ENCODE data around the gene CDH23.

Gene CDH23

DNA sequence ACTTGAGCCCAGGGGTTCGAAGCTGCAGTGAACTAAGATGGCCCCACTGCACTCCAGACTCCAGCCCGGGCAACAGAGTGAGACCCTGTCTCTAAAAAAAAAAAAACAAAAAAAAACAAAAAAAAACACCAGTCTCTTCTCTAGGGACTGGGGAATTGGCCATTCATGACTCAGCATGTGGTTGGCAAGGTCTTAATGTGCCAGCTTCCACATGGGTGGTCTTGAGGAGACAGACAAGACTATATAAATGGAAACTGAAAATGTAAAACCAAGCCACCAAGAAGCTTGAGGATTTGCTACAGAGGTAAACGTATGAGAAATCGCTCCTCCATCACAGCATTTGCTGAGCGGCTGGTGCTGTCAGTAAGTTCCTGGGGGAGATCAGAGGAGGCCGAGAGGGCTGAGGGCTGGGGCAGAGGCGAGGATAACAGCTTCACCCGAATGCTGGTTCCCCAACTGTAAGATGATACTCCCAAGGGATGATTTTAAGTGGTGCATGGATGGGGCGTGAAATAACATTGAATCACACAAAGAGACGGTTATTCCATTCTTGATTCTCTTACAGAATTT is 194.1 kb downstream of the CDH23 start:
- DNase-seq (ENCODE audit: extremely low spot score), result no peak
- CTCF ChIA-PET, result interaction anchor here (0.7 kb wide), 1 partner anchor 160 kb away, joined by 3 read pairs; no protein-coding TSS in a partner anchor
- TF ChIP-seq, protein P1, sequence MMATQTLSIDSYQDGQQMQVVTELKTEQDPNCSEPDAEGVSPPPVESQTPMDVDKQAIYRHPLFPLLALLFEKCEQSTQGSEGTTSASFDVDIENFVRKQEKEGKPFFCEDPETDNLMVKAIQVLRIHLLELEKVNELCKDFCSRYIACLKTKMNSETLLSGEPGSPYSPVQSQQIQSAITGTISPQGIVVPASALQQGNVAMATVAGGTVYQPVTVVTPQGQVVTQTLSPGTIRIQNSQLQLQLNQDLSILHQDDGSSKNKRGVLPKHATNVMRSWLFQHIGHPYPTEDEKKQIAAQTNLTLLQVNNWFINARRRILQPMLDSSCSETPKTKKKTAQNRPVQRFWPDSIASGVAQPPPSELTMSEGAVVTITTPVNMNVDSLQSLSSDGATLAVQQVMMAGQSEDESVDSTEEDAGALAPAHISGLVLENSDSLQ (IDR thresholded peaks at IDR 0.05), result no peak
- no peak for TF ChIP-seq CTBP1 (IDR thresholded peaks at IDR 0.05; ENCODE audit: borderline replicate concordance)
- TF ChIP-seq FOXM1 (IDR thresholded peaks at IDR 0.05; ENCODE audit: borderline replicate concordance), result no peak
- no peak for TF ChIP-seq LEF1 (IDR thresholded peaks at IDR 0.05; ENCODE audit: borderline replicate concordance)
- TF ChIP-seq FOXA1 (IDR thresholded peaks at IDR 0.05), result no peak
- TF ChIP-seq SUZ12 (IDR thresholded peaks at IDR 0.05), result no peak
- TF ChIP-seq SP1 (IDR thresholded peaks at IDR 0.05), result no peak
- no peak for TF ChIP-seq TARDBP (IDR thresholded peaks at IDR 0.05)
- no peak for TF ChIP-seq FOXK2 (IDR thresholded peaks at IDR 0.05)
- no peak for TF ChIP-seq L3MBTL2 (conservative IDR thresholded peaks at IDR 0.05)
- TF ChIP-seq ELF4 (IDR thresholded peaks at IDR 0.05), result no peak
- no peak for TF ChIP-seq ZNF384 (IDR thresholded peaks at IDR 0.05)
- no peak for TF ChIP-seq ARNT (IDR thresholded peaks at IDR 0.05)
- TF ChIP-seq NFRKB (IDR thresholded peaks at IDR 0.05), result no peak
- TF ChIP-seq BHLHE40 (IDR thresholded peaks at IDR 0.05; ENCODE audit: borderline replicate concordance), result no peak
- TF ChIP-seq HDGF (IDR thresholded peaks at IDR 0.05; ENCODE audit: borderline replicate concordance), result no peak
- POLR2A ChIA-PET, result no interaction called here

DNA sequence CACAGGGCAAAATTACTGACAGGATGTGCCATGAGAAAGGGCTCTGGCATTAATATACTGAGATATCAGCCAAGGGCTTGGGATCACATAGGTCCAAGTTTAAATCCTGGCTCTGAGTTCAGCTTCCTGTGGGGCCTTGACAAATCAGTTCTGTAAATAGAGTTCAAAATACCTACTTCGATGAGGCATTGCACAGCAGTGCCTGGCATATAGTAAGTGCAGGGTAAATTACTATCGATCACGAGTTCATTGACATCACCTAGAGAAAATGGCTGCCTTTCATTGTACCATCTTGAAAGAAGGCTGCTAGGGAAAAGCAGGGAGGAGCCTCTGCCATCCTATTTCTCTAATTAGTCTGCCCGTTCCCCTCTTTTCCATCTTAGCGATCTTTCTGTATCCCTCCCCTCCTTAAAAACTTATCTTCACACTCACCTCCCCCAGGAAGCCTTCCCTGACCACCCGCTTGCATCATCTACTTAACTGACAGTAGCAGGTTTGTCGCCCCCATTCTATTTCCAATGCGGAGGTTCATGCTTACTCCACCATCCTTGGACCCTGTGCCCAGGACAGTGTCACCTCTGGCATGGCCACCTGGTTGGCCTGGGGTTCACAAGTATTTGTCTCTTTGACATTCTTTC is 198.3 kb downstream of the CDH23 start:
- ChIA-PET POLR2A (no interaction called here), CTCF (no interaction called here)
- TF ChIP-seq FOXM1 (IDR thresholded peaks at IDR 0.05; ENCODE audit: borderline replicate concordance) (no peak), SP1 (IDR thresholded peaks at IDR 0.05) (no peak), ZNF384 (IDR thresholded peaks at IDR 0.05) (no peak), TARDBP (IDR thresholded peaks at IDR 0.05) (no peak), LEF1 (IDR thresholded peaks at IDR 0.05; ENCODE audit: borderline replicate concordance) (no peak), CTBP1 (IDR thresholded peaks at IDR 0.05; ENCODE audit: borderline replicate concordance) (no peak), NFRKB (IDR thresholded peaks at IDR 0.05) (no peak), BHLHE40 (IDR thresholded peaks at IDR 0.05; ENCODE audit: borderline replicate concordance) (no peak), SUZ12 (IDR thresholded peaks at IDR 0.05) (no peak), FOXA1 (IDR thresholded peaks at IDR 0.05) (no peak), ARNT (IDR thresholded peaks at IDR 0.05) (no peak)
- TF ChIP-seq, protein P1 (IDR thresholded peaks at IDR 0.05), result no peak
- DNase-seq (ENCODE audit: extremely low spot score), result no peak

- TF ChIP-seq HDGF (IDR thresholded peaks at IDR 0.05; ENCODE audit: borderline replicate concordance) (no peak), SP1 (IDR thresholded peaks at IDR 0.05) (no peak), ZNF384 (IDR thresholded peaks at IDR 0.05) (no peak), ARNT (IDR thresholded peaks at IDR 0.05) (no peak), ELF4 (IDR thresholded peaks at IDR 0.05) (no peak), FOXK2 (IDR thresholded peaks at IDR 0.05) (no peak), SUZ12 (IDR thresholded peaks at IDR 0.05) (no peak), CTBP1 (IDR thresholded peaks at IDR 0.05; ENCODE audit: borderline replicate concordance) (no peak), BHLHE40 (IDR thresholded peaks at IDR 0.05; ENCODE audit: borderline replicate concordance) (no peak), FOXA1 (IDR thresholded peaks at IDR 0.05) (no peak), FOXM1 (IDR thresholded peaks at IDR 0.05; ENCODE audit: borderline replicate concordance) (no peak), TARDBP (IDR thresholded peaks at IDR 0.05) (no peak), NFRKB (IDR thresholded peaks at IDR 0.05) (no peak), LEF1 (IDR thresholded peaks at IDR 0.05; ENCODE audit: borderline replicate concordance) (no peak)
- ChIA-PET CTCF (no interaction called here), POLR2A (no interaction called here)
- no peak for DNase-seq (ENCODE audit: extremely low spot score)
Observed at GRCh38 chr10:71595649-71596048, 198.9 kb downstream of the CDH23 start.

DNA sequence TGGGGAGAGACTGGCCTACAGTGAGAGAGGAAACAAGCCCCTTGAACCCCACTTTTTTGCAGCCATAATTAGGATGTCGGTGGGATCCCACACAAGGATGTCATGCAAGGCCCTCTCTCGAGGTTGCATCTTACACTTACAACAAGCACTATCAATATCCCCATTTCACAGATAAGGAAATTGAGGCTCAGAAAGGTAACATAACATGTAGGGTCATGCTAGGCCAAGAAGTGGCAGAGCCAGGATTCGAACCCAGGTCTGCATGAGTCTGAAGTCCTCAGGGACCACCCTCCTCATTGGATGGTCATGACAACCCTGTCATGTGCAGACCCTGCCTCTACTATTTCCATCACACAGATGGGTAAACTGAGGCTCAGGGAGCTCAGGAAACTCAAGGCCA is 199.4 kb downstream of the CDH23 start:
- TF ChIP-seq BHLHE40 (IDR thresholded peaks at IDR 0.05; ENCODE audit: borderline replicate concordance) (no peak), ZNF384 (IDR thresholded peaks at IDR 0.05) (no peak), FOXM1 (IDR thresholded peaks at IDR 0.05; ENCODE audit: borderline replicate concordance) (no peak), TARDBP (IDR thresholded peaks at IDR 0.05) (no peak), SP1 (IDR thresholded peaks at IDR 0.05) (no peak), ELF4 (IDR thresholded peaks at IDR 0.05) (no peak), LEF1 (IDR thresholded peaks at IDR 0.05; ENCODE audit: borderline replicate concordance) (no peak), FOXK2 (IDR thresholded peaks at IDR 0.05) (no peak), NFRKB (IDR thresholded peaks at IDR 0.05) (no peak), SUZ12 (IDR thresholded peaks at IDR 0.05) (no peak), ARNT (IDR thresholded peaks at IDR 0.05) (no peak), HDGF (IDR thresholded peaks at IDR 0.05; ENCODE audit: borderline replicate concordance) (no peak), FOXA1 (IDR thresholded peaks at IDR 0.05) (no peak), L3MBTL2 (conservative IDR thresholded peaks at IDR 0.05) (no peak)
- TF ChIP-seq, protein P1 (IDR thresholded peaks at IDR 0.05), result no peak
- no peak for DNase-seq (ENCODE audit: extremely low spot score)
- CTCF ChIA-PET, result no interaction called here
- POLR2A ChIA-PET, result no interaction called here

DNA sequence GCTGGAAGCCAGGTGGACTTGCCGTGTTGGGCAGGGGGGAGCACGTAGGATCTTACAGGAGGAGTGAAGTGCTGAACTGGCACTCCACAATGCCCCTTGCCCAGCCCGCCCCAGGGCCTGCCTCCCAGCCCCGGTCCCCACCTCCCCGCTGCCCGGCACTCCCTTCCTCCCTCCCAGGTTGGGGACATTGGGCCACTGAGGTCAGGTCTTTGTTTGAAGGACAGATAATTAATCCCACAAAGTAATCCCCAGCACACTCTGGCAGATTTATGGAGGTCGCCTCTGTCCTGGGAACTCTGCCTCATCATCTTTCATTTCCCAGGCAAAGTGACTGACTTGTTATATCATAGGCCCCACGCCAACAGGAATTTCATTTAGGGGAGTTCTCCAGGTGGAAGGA is 200.0 kb downstream of the CDH23 start:
- TF ChIP-seq BHLHE40 (IDR thresholded peaks at IDR 0.05; ENCODE audit: borderline replicate concordance) (no peak), FOXM1 (IDR thresholded peaks at IDR 0.05; ENCODE audit: borderline replicate concordance) (no peak), CTBP1 (IDR thresholded peaks at IDR 0.05; ENCODE audit: borderline replicate concordance) (no peak), L3MBTL2 (conservative IDR thresholded peaks at IDR 0.05) (no peak), SP1 (IDR thresholded peaks at IDR 0.05) (no peak)
- CTCF ChIA-PET, result no interaction called here
- DNase-seq (ENCODE audit: extremely low spot score), result no peak
- POLR2A ChIA-PET, result no interaction called here

Measured in HEK293T (cell line).